Fibroblast of lung (primary cell): Measurements from ENCODE around the gene MRPS9. TPM values are rescaled to one million over a fixed set of nuclear protein-coding genes. Genes with fewer than 3 reads are reported as not detected.
A peak's percentile ranks its signal among the peaks of the same experiment; 100 is the strongest.

ENCODE experiments used
- DNase-seq, 2 donors: peaks; one replicate each; pipeline versions ENCODE4 v3.0.0 to v3.0.0-alpha.2; 2010; ENCODE audit warnings: low read depth in 2 of 2
- H2AFZ ChIP-seq: 2 replicates; pipeline ENCODE4 v1.5.1; 2012; ENCODE audit warnings: low read length, control low read depth, inconsistent platforms
- H3K27ac ChIP-seq: 2 replicates; pipeline ENCODE4 v1.5.1; 2011; ENCODE audit warnings: low read length, control low read depth; ENCODE audit not compliant: insufficient read depth
- H3K27me3 ChIP-seq: 2 replicates; pipeline ENCODE4 v1.5.1; 2011; ENCODE audit warnings: mild to moderate bottlenecking, low read length; ENCODE audit not compliant: control insufficient read depth, insufficient read depth
- H3K36me3 ChIP-seq: 2 replicates; pipeline ENCODE4 v1.5.1; 2011; ENCODE audit warnings: low read length; ENCODE audit not compliant: control insufficient read depth, insufficient read depth
- H3K4me1 ChIP-seq: 2 replicates; pipeline ENCODE4 v1.5.1; 2011; ENCODE audit warnings: low read length; ENCODE audit not compliant: control insufficient read depth, insufficient read depth; ENCODE audit errors: extremely low read depth
- H3K4me2 ChIP-seq: 2 replicates; pipeline ENCODE4 v1.5.1; 2011; ENCODE audit warnings: low read length, control low read depth; ENCODE audit not compliant: insufficient read depth; ENCODE audit errors: extremely low read depth
- H3K4me3 ChIP-seq, 4 experiments: fragments of 200-600 bp in 1 of 4; sonication (generic) in 1 of 4; replicated peaks in 1 of 4; 2 replicates each; pipeline ENCODE4 v1.5.1; 2011 to 2016; ENCODE audit warnings: low read length in 4 of 4, low read depth in 3 of 4, mild to moderate bottlenecking in 3 of 4, control low read depth in 2 of 4, inconsistent platforms in 1 of 4, mixed read lengths in 1 of 4; ENCODE audit not compliant: insufficient read depth in 1 of 4; ENCODE audit errors: control extremely low read depth in 1 of 4
- H3K79me2 ChIP-seq: 2 replicates; pipeline ENCODE4 v1.5.1; 2012; ENCODE audit warnings: mild to moderate bottlenecking, low read length, inconsistent platforms; ENCODE audit not compliant: control insufficient read depth, insufficient read depth
- H3K9ac ChIP-seq: 2 replicates; pipeline ENCODE4 v1.5.1; 2011; ENCODE audit warnings: mild to moderate bottlenecking, low read length, control low read depth; ENCODE audit not compliant: insufficient read depth
- H3K9me3 ChIP-seq: 2 replicates; pipeline ENCODE4 v1.5.1; 2012; ENCODE audit warnings: low read depth, low read length; ENCODE audit not compliant: control insufficient read depth, insufficient read depth
- H4K20me1 ChIP-seq: 2 replicates; pipeline ENCODE4 v1.5.1; 2011; ENCODE audit warnings: low read length; ENCODE audit not compliant: control insufficient read depth, insufficient read depth; ENCODE audit errors: extremely low read depth
- EZH2 ChIP-seq: IDR thresholded peaks from 2 replicates; pipeline ENCODE4 v1.5.1; 2012; ENCODE audit warnings: low read length, control low read depth, mild to moderate bottlenecking; ENCODE audit errors: missing control alignments
- polyA plus RNA-seq, 2 donors: library from polyadenylated mRNA; depleted of rRNA in 1 of 2; stranded (reverse) in 1 of 2; unstranded in 1 of 2; fragments of >200 nt; gene quantifications; 2 replicates each; pipeline ENCODE4 v1.2.1, GENCODE V29; 2011 to 2012; ENCODE audit warnings: missing spikeins in 1 of 2
- total RNA-seq: library from RNA; depleted of rRNA; stranded (reverse); fragments of >200 nt; gene quantifications from 2 replicates; pipeline ENCODE4 v1.2.1, GENCODE V29; 2014
- TF ChIP-seq, protein P1 (sequence below), 2 donors: IDR thresholded peaks in 1 of 2; conservative IDR thresholded peaks in 1 of 2; 1 replicate in 1 of 2; 2 replicates in 1 of 2; pipeline ENCODE4 v1.5.1; 2011 to 2012; ENCODE audit warnings: low read length in 2 of 2, control low read depth in 1 of 2, inconsistent platforms in 1 of 2, low read depth in 1 of 2, mild to moderate bottlenecking in 1 of 2

MRPS9 gene
- total and polyA plus RNA-seq, 2 donors (not counting 1 experiment from before 2014, with no cell fraction given) = 21.3 to 25.3 TPM

GRCh38 chr2:105139556-105140239 lies 101.8 kb downstream of the MRPS9 start:
- H3K4me2 ChIP-seq = no peak overlapping the region
- H3K27me3 ChIP-seq = peaks cover 13% of the 10 kb centered on the region
- H3K9me3 ChIP-seq = no peaks in the 10 kb centered on the region
- H3K36me3 ChIP-seq = no peaks in the 10 kb centered on the region
- H4K20me1 ChIP-seq = no peaks in the 10 kb centered on the region
- H3K4me3 ChIP-seq = no peak overlapping the region
- no peak for TF ChIP-seq EZH2
- TF ChIP-seq, protein P1, sequence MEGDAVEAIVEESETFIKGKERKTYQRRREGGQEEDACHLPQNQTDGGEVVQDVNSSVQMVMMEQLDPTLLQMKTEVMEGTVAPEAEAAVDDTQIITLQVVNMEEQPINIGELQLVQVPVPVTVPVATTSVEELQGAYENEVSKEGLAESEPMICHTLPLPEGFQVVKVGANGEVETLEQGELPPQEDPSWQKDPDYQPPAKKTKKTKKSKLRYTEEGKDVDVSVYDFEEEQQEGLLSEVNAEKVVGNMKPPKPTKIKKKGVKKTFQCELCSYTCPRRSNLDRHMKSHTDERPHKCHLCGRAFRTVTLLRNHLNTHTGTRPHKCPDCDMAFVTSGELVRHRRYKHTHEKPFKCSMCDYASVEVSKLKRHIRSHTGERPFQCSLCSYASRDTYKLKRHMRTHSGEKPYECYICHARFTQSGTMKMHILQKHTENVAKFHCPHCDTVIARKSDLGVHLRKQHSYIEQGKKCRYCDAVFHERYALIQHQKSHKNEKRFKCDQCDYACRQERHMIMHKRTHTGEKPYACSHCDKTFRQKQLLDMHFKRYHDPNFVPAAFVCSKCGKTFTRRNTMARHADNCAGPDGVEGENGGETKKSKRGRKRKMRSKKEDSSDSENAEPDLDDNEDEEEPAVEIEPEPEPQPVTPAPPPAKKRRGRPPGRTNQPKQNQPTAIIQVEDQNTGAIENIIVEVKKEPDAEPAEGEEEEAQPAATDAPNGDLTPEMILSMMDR (conservative IDR thresholded peaks at IDR 0.05 in 1 of 2, IDR thresholded peaks at IDR 0.05 in 1 of 2; ENCODE audit: low read depth in 1 of 2, low read length in 2 of 2) = no peak
- H3K79me2 ChIP-seq = no peaks in the 10 kb centered on the region
- H3K9ac ChIP-seq = no peak overlapping the region
- DNase-seq = peak in 1 of 2 donors; percentile 73
- H3K27ac ChIP-seq = no peak overlapping the region
- no peak overlapping the region for H2AFZ ChIP-seq
- H3K4me1 ChIP-seq = no peaks in the 10 kb centered on the region

DNA sequence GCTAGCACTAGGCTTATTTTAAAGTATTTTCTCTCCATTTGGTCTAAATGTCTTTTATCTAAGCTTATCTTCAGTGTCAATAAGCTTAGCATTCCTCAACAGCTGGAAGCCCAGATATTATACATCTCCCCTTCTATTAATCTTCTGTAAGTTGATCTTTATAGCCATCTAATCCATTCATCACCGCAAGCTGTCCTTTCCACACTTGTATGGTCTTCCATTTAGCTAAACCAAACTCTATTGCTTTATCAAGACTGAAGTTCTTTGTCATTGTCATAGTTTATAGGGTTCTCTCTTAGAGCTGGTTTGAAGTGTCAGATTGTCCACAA lies 102.3 kb downstream of the MRPS9 start:
- no peaks in the 10 kb centered on the region for H3K79me2 ChIP-seq
- H3K9me3 ChIP-seq = no peaks in the 10 kb centered on the region
- no peak overlapping the region for H2AFZ ChIP-seq
- TF ChIP-seq, protein P1 (conservative IDR thresholded peaks at IDR 0.05 in 1 of 2, IDR thresholded peaks at IDR 0.05 in 1 of 2; ENCODE audit: low read depth in 1 of 2, low read length in 2 of 2) = no peak
- no peak for TF ChIP-seq EZH2
- H3K4me1 ChIP-seq = no peaks in the 10 kb centered on the region
- no peak overlapping the region for H3K27ac ChIP-seq
- DNase-seq = peak in 1 of 2 donors; percentile 32
- no peak overlapping the region for H3K4me3 ChIP-seq
- no peak overlapping the region for H3K4me2 ChIP-seq
- H3K27me3 ChIP-seq = peaks cover 13% of the 10 kb centered on the region
- no peaks in the 10 kb centered on the region for H4K20me1 ChIP-seq
- H3K9ac ChIP-seq = no peak overlapping the region
- no peaks in the 10 kb centered on the region for H3K36me3 ChIP-seq

DNA sequence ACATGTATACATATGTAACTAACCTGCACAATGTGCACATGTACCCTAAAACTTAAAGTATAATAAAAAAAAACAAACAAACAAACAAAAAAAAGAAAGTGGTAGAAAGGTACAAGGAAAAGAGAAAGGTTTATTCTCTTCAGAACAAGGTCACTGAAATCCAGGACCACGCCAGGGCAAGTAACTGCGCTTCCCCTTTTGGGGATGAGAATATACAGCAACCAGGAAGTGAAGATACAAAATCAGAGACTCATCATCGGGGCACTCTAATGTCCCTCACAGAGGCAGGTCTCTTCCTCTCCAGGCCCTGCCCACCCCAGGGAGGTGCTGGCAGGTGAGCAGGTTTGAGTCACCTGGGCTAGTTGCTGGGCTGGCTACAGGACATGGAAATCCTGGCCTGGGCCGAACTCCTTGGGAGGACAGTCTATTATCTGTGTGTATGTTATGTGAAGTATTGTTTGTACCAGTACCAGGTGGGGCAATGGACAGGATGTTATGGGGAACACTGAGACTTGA lies 103.3 kb downstream of the MRPS9 start:
- Histone ChIP-seq H3K9me3 (no peaks in the 10 kb centered on the region), H3K4me3 (no peak overlapping the region), H3K9ac (no peak overlapping the region), H3K4me2 (no peak overlapping the region), H3K27me3 (peaks cover 13% of the 10 kb centered on the region), H2AFZ (no peak overlapping the region), H4K20me1 (no peaks in the 10 kb centered on the region), H3K4me1 (no peaks in the 10 kb centered on the region), H3K27ac (no peak overlapping the region), H3K36me3 (no peaks in the 10 kb centered on the region), H3K79me2 (no peaks in the 10 kb centered on the region)
- DNase-seq = no peak
- no peak for TF ChIP-seq EZH2
- TF ChIP-seq, protein P1 (conservative IDR thresholded peaks at IDR 0.05 in 1 of 2, IDR thresholded peaks at IDR 0.05 in 1 of 2; ENCODE audit: low read depth in 1 of 2, low read length in 2 of 2) = no peak
